HepG2 (cell line): ENCODE measurements around the gene STX10. TPM values are rescaled to one million over a fixed set of nuclear protein-coding genes. Genes with fewer than 3 reads are reported as not detected.

Experiments used
- ATF2 ChIP-seq: sonication (generic); formaldehyde crosslinking; IDR thresholded peaks from 2 replicates; pipeline ENCODE4 v1.4.0; 2020; ENCODE audit warnings: missing genetic modification reagents
- ATF7 ChIP-seq, 2 experiments: fragments of 450-650 bp in 1 of 2; sonication (generic) in 1 of 2; formaldehyde crosslinking in 1 of 2; IDR thresholded peaks; 2 replicates each; pipeline versions ENCODE4 v1.4.0 to v1.6.1; 2016 to 2020; ENCODE audit warnings: antibody characterized with exemption in 1 of 2, mild to moderate bottlenecking in 1 of 2, missing genetic modification reagents in 1 of 2
- CBX5 ChIP-seq: sonication (generic); formaldehyde crosslinking; IDR thresholded peaks from 2 replicates; pipeline ENCODE4 v1.4.0; 2020; ENCODE audit warnings: missing genetic modification reagents, borderline replicate concordance
- ETV5 ChIP-seq: IDR thresholded peaks from 2 replicates; pipeline ENCODE4 v1.6.1; 2018; ENCODE audit warnings: missing biosample characterization, missing genetic modification reagents, inconsistent platforms, borderline replicate concordance
- GATAD2A ChIP-seq: IDR thresholded peaks from 2 replicates; pipeline ENCODE4 v1.6.1; 2016
- GLMP ChIP-seq: sonication (generic); formaldehyde crosslinking; IDR thresholded peaks from 2 replicates; pipeline ENCODE4 v1.9.0; 2021; ENCODE audit warnings: missing genetic modification reagents, mild to moderate bottlenecking, borderline replicate concordance
- HOMEZ ChIP-seq: IDR thresholded peaks from 2 replicates; pipeline ENCODE4 v1.6.1; 2016; ENCODE audit warnings: low read depth
- HOXA3 ChIP-seq: sonication (generic); formaldehyde crosslinking; IDR thresholded peaks from 2 replicates; pipeline ENCODE4 v1.5.0; 2020; ENCODE audit warnings: missing genetic modification reagents
- KAT7 ChIP-seq: IDR thresholded peaks from 2 replicates; pipeline ENCODE4 v1.6.1; 2018; ENCODE audit warnings: borderline replicate concordance, missing compliant biosample characterization
- KDM5A ChIP-seq: fragments of 200-600 bp; sonication (generic); IDR thresholded peaks from 2 replicates; pipeline ENCODE4 v1.7.0; 2018; ENCODE audit warnings: antibody characterized with exemption, mild to moderate bottlenecking, low read length, borderline replicate concordance
- KMT2A ChIP-seq: sonication (generic); formaldehyde crosslinking; IDR thresholded peaks from 2 replicates; pipeline ENCODE4 v1.4.0; 2020; ENCODE audit warnings: missing genetic modification reagents
- MAX ChIP-seq: IDR thresholded peaks from 2 replicates; pipeline ENCODE4 v1.6.1; 2012; ENCODE audit warnings: inconsistent platforms
- MED1 ChIP-seq: sonication (generic); formaldehyde crosslinking; IDR thresholded peaks from 2 replicates; pipeline ENCODE4 v1.4.0; 2020; ENCODE audit warnings: missing genetic modification reagents
- PBX2 ChIP-seq: IDR thresholded peaks from 2 replicates; pipeline ENCODE4 v1.6.1; 2016; ENCODE audit warnings: control low read depth
- RARA ChIP-seq: IDR thresholded peaks from 2 replicates; pipeline ENCODE4 v1.6.1; 2016; ENCODE audit warnings: missing genetic modification reagents, missing compliant biosample characterization
- RFX3 ChIP-seq: IDR thresholded peaks from 2 replicates; pipeline ENCODE4 v1.6.1; 2016; ENCODE audit warnings: missing biosample characterization, missing genetic modification reagents
- SIN3B ChIP-seq: fragments of 150-350 bp; IDR thresholded peaks from 2 replicates; pipeline ENCODE4 v1.6.1; 2014; ENCODE audit warnings: low read length
- ZBTB21 ChIP-seq: sonication (generic); formaldehyde crosslinking; IDR thresholded peaks from 2 replicates; pipeline ENCODE4 v1.4.0; 2020; ENCODE audit warnings: missing genetic modification reagents
- ZFP90 ChIP-seq: sonication (generic); formaldehyde crosslinking; IDR thresholded peaks from 2 replicates; pipeline ENCODE4 v1.8.0; 2022; ENCODE audit warnings: missing genetic modification reagents, mild to moderate bottlenecking, inconsistent platforms, borderline replicate concordance
- ZNF121 ChIP-seq: sonication (generic); formaldehyde crosslinking; IDR thresholded peaks from 2 replicates; pipeline ENCODE4 v1.5.0; 2020; ENCODE audit warnings: mild to moderate bottlenecking, missing genetic modification reagents
- ZNF207 ChIP-seq: fragments of 450-650 bp; IDR thresholded peaks from 2 replicates; pipeline ENCODE4 v1.6.1; 2016; ENCODE audit warnings: antibody characterized with exemption, borderline replicate concordance
- ZNF281 ChIP-seq: sonication (generic); formaldehyde crosslinking; IDR thresholded peaks from 2 replicates; pipeline ENCODE4 v1.4.0; 2020; ENCODE audit warnings: missing genetic modification reagents, borderline replicate concordance
- ZNF331 ChIP-seq: sonication (generic); formaldehyde crosslinking; IDR thresholded peaks from 2 replicates; pipeline ENCODE4 v1.4.0; 2020; ENCODE audit warnings: missing genetic modification reagents
- polyA plus RNA-seq, 8 experiments: library from polyadenylated mRNA; depleted of rRNA in 3 of 8; stranded (reverse) in 7 of 8; unstranded in 1 of 8; fragments of >200 nt; fragmentation: Illumina TruSeq in 4 of 8; extraction: Trizol in 4 of 8; gene quantifications; 2 replicates each; pipeline versions ENCODE4 v1.2.1 to v1.2.3, GENCODE V29; 2011 to 2016; ENCODE audit warnings: low read depth in 4 of 8, missing spikeins in 1 of 8, mixed read lengths in 1 of 8; ENCODE audit not compliant: insufficient read depth in 1 of 8
- total RNA-seq, 5 experiments: library from RNA; depleted of rRNA; stranded (reverse); fragments of >200 nt; fragmentation: Illumina TruSeq; extraction: Trizol; gene quantifications; 2 replicates each; pipeline ENCODE4 v1.2.3, GENCODE V29; 2016; ENCODE audit warnings: low read depth in 1 of 5

The STX10 gene
- total and polyA plus RNA-seq, 2 of the 13 experiments (the other 11 are each of a cell fraction or from before 2014, with no cell fraction given) = 47.9 to 66.4 TPM

GRCh38 chr19:13154241-13154778 lies 4.1 kb upstream of the STX10 start (continued):
- TF ChIP-seq ATF7 (IDR thresholded peaks at IDR 0.05) = peak; percentile 55
- no peak for TF ChIP-seq ATF7 (CRISPR knock-in tag; IDR thresholded peaks at IDR 0.05)
- TF ChIP-seq SIN3B = no peak
- TF ChIP-seq ZBTB21 = peak; percentile 91
- TF ChIP-seq MAX = peak; percentile 37
- TF ChIP-seq ZNF207 = no peak
- no peak for TF ChIP-seq RFX3 (CRISPR knock-in tag)
- 0 out of 2 replicates have a peak, but pooled peaks have one; percentile 14 for TF ChIP-seq ZNF121
- TF ChIP-seq GLMP = no peak
- peak; percentile 9; the same call in 1 of the 2 replicates for TF ChIP-seq KDM5A
- TF ChIP-seq GATAD2A = peak; percentile 60; the same call in 1 of the 2 replicates
- TF ChIP-seq KAT7 = 0 out of 2 replicates have a peak, but pooled peaks have one; percentile 16
- peak; percentile 66; the same call in 1 of the 2 replicates for TF ChIP-seq CBX5 (CRISPR knock-in tag)
- TF ChIP-seq HOMEZ (CRISPR knock-in tag) = no peak
- TF ChIP-seq ATF2 (CRISPR knock-in tag) = peak; percentile 21; the same call in 1 of the 2 replicates
- peak; percentile 88 for TF ChIP-seq ZNF281
- peak; percentile 72 for TF ChIP-seq HOXA3 (CRISPR knock-in tag)
- TF ChIP-seq PBX2 (CRISPR knock-in tag) = no peak
- peak; percentile 74 for TF ChIP-seq ETV5 (CRISPR knock-in tag)
- no peak for TF ChIP-seq KMT2A (CRISPR knock-in tag)
- TF ChIP-seq ZFP90 (CRISPR knock-in tag) = no peak
- TF ChIP-seq MED1 = peak; percentile 64
- peak; percentile 53 for TF ChIP-seq RARA
- 0 out of 2 replicates have a peak, but pooled peaks have one; percentile 19 for TF ChIP-seq ZNF331
